GM12892 (cell line): ENCODE measurements around the gene CLIP1.

Experiments
- DNase-seq: peaks from one replicate; pipeline ENCODE4 v3.0.0; 2011; ENCODE audit not compliant: insufficient read length
- FAIRE-seq: peaks from 2 replicates; lab custom pipeline; 2011; peaks lifted over from hg19 to GRCh38; lab: Jason Lieb, UNC
- POLR2A ChIP-seq: IDR thresholded peaks from 2 replicates; pipeline ENCODE4 v1.6.1; 2011; ENCODE audit warnings: low read depth, low read length, control low read depth
- POLR2AphosphoS5 ChIP-seq: IDR thresholded peaks from 2 replicates; pipeline ENCODE4 v1.6.1; 2011; ENCODE audit warnings: low read depth, low read length, control low read depth
- TAF1 ChIP-seq: IDR thresholded peaks from 2 replicates; pipeline ENCODE4 v1.6.1; 2011; ENCODE audit warnings: low read depth, mild to moderate bottlenecking, control low read depth, low read length, borderline replicate concordance

Gene CLIP1

DNA sequence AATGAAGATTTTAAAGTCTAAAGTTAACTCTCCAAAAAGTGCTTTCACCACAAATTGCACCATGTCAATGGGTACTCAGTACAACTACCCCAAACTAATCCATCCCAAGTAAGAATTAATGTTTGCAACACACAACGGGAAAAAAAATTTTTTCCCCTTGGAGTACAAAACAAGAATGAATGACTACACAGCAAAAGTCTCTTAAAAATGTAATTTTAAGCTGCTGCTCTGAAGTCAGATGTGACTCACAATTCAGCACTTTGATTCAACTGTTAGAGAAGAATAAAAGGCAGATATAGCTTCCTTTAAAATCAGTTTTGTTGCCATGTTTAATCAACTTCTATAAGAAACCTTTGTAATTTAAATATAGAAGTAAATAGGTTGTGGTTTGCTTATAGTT is 113.7 kb downstream of the CLIP1 start:
- FAIRE-seq (no peak), DNase-seq (no peak)
- no peak for TF ChIP-seq POLR2A
- no peak for TF ChIP-seq POLR2AphosphoS5
- TF ChIP-seq TAF1, result no peak

DNA sequence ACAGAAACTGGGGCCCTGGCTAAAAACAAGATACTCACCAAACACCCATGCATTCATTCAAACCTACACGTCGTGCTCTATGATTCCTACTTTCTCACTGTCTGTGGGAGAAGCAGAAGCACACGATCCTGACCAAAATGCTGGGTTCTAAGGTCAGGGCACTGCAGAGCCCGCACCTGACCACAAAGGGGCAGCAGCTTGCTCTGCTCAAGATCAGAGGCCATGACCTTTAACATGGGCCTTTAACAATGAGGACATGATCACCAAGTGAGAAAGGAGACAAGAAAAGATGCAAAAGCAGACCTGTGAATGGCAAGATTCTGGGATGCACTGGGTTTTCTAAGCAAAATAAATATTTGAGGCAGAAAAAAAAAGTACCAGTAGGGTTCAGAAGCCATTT is 116.1 kb downstream of the CLIP1 start:
- no peak for TF ChIP-seq TAF1
- TF ChIP-seq POLR2A, result no peak
- no peak for TF ChIP-seq POLR2AphosphoS5
- DNase-seq (no peak), FAIRE-seq (no peak)

DNA sequence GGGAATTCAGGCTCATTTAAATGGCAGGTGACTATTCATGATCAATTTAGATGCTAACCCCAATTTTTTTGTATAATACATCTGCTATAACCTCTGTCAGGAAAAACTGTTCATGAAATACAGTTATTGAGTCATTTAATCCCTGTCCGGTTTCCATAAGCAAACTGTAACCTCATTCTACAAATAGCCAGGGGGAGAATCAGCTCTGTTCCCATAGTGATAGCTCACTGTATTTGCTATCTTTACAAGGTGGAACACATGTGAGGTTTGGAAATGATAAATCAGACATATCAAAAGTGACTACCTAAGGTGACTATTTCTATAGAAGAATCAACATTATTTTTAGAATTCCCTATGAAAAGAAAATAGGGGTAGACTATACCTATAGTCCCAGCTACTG is 117.5 kb downstream of the CLIP1 start:
- DNase-seq (no peak), FAIRE-seq (no peak)
- TF ChIP-seq POLR2A (no peak), POLR2AphosphoS5 (no peak), TAF1 (no peak)

GRCh38 chr12:122303068-122303467 is 119.4 kb downstream of the CLIP1 start:
- TF ChIP-seq POLR2A (no peak), TAF1 (no peak)
- no peak for DNase-seq
- no peak for FAIRE-seq

DNA sequence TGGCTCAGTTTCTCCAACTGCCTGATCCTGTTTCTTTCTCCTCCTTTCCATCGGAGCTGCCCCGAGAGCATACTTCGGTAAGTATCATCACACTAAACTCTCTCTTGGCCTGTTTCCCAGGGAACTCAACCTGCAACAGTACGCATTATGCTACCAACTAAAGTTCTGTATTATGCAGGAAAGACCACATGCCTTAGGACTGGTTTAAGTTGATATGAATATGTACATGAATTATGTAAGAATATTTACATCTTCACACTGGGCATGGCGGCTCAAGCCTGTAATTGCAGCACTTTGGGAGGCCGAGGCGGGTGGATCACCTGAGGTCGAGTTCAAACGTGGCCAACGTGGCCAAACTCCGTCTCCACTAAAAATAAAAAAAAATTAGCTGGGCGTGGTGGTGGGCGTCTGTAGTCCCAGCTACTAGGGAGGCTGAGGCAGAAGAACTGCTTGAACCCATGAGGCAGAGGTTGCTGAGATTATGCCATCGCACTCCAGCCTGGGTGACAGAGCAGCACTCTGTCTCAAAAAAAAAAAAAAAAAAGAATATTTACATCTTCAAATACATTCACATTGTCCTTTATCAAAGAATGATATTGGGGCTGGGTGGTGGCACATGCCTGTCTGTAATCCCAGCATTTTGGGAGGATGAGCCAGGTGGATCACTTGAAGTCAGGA is 124.3 kb downstream of the CLIP1 start:
- TF ChIP-seq TAF1 (no peak), POLR2AphosphoS5 (no peak), POLR2A (no peak)
- FAIRE-seq (no peak), DNase-seq (no peak)

GRCh38 chr12:122297494-122297893 is 125.0 kb downstream of the CLIP1 start:
- no peak for TF ChIP-seq POLR2A
- TF ChIP-seq POLR2AphosphoS5, result no peak
- no peak for TF ChIP-seq TAF1
- DNase-seq (no peak), FAIRE-seq (no peak)

DNA sequence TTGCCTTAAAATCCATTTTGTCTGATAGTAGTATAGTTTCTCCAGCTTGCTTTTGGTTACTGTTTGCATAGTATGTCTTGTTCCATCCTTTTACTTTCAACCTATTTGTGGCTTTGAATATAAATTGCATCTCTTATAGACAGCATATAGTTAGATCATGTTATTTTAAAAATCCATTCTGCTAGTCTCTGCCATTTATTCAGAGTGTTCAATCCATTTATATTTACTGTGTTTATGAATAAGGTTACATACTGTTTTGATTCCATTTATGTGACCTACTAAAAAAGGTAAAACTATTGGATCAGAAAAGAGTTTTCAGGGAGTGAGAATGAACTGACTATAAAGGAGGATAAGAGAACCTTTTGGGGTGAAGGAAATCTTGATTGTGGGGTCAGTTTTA is 126.6 kb downstream of the CLIP1 start:
- DNase-seq (no peak), FAIRE-seq (no peak)
- TF ChIP-seq POLR2A, result no peak
- no peak for TF ChIP-seq TAF1
- TF ChIP-seq POLR2AphosphoS5, result no peak

DNA sequence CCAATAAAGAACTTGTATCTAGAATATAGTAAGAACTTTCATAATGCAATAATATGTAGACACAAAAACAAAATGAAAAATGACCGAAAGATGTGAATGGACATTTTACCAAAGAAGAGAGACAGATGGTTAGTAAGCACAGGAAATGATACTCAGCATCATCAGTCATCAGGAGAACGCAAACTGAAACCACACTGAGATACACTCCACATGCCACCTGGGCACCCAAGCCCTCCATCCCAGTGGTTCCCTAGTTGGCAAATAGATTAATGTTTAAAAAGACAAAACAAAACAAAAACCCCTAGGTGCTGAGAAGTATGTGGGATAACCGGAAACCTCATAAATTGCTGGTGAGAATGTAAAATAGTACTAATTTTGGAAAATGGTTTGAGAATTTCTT is 129.4 kb downstream of the CLIP1 start:
- DNase-seq, result peak; percentile 23
- peak; percentile 14 for FAIRE-seq
- TF ChIP-seq TAF1 (no peak), POLR2AphosphoS5 (no peak), POLR2A (no peak)

- DNase-seq (no peak), FAIRE-seq (no peak)
- no peak for TF ChIP-seq POLR2A
- no peak for TF ChIP-seq POLR2AphosphoS5
- TF ChIP-seq TAF1, result no peak
Measured at GRCh38 chr12:122291431-122291830, 131.0 kb downstream of the CLIP1 start.

DNA sequence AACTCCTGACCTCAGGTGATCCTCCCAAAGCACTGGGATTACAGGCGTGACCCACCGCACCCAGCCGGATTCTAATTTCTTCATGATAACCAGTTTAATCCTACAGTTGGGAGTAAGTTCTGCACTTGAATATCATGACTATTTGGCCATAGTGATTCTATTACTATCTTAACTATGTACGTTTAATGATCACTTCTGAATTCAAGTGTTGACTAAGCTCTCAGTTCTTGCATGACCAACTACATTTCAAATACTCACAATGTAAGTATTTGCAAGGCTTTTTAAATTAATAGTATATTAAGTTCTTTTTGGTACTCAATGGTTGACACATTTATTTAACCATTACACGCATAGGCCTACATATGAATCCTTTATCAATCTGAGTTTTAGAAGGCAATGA is 138.8 kb downstream of the CLIP1 start:
- DNase-seq, result no peak
- no peak for FAIRE-seq
- TF ChIP-seq POLR2AphosphoS5 (no peak), POLR2A (no peak), TAF1 (no peak)

- FAIRE-seq (no peak), DNase-seq (no peak)
- TF ChIP-seq POLR2A (no peak), TAF1 (no peak), POLR2AphosphoS5 (no peak)
Measured at GRCh38 chr12:122282061-122282460, 140.4 kb downstream of the CLIP1 start.

- FAIRE-seq, result no peak
- DNase-seq, result no peak
- no peak for TF ChIP-seq TAF1
- TF ChIP-seq POLR2A, result no peak
- TF ChIP-seq POLR2AphosphoS5, result no peak
Measured at GRCh38 chr12:122276242-122276641, 146.2 kb downstream of the CLIP1 start.
